ENCODE data around the gene MST1. TPM values are rescaled to one million over a fixed set of nuclear protein-coding genes. Genes with fewer than 3 reads are reported as not detected.

The MST1 gene
- total RNA-seq, 1 experiment from 2014 or later, result 5.4 TPM

GRCh38 chr3:49653621-49654020 is 35.7 kb downstream of the MST1 start:
- DNase-seq (ENCODE audit: low read depth, low spot score), result no peak
- in situ Hi-C loops (cut with HindIII; ENCODE audit: low pct_unique_long_range_greater_than_20kb, low sequenced_read_pairs), result no loop called here

GRCh38 chr3:49652903-49653415 is 36.3 kb downstream of the MST1 start:
- DNase-seq (ENCODE audit: low read depth, low spot score), result no peak
- in situ Hi-C loops (cut with HindIII; ENCODE audit: low pct_unique_long_range_greater_than_20kb, low sequenced_read_pairs), result no loop called here

GRCh38 chr3:49652218-49652902 is 36.9 kb downstream of the MST1 start:
- in situ Hi-C loops (cut with HindIII; ENCODE audit: low pct_unique_long_range_greater_than_20kb, low sequenced_read_pairs), result no loop called here
- no peak for DNase-seq (ENCODE audit: low read depth, low spot score)

GRCh38 chr3:49650637-49651036 is 38.6 kb downstream of the MST1 start:
- no peak for DNase-seq (ENCODE audit: low read depth, low spot score)
- in situ Hi-C loops (cut with HindIII; ENCODE audit: low pct_unique_long_range_greater_than_20kb, low sequenced_read_pairs), result no loop called here

- no peak for DNase-seq (ENCODE audit: low read depth, low spot score)
- in situ Hi-C loops (cut with HindIII; ENCODE audit: low pct_unique_long_range_greater_than_20kb, low sequenced_read_pairs), result no loop called here
These were observed 39.1 kb downstream of the MST1 start for GRCh38 chr3:49650177-49650576.

GRCh38 chr3:49649576-49649975 is 39.7 kb downstream of the MST1 start:
- no peak for DNase-seq (ENCODE audit: low read depth, low spot score)
- in situ Hi-C loops (cut with HindIII; ENCODE audit: low pct_unique_long_range_greater_than_20kb, low sequenced_read_pairs), result no loop called here

GRCh38 chr3:49648354-49649019 is 40.8 kb downstream of the MST1 start:
- no peak for DNase-seq (ENCODE audit: low read depth, low spot score)
- in situ Hi-C loops (cut with HindIII; ENCODE audit: low pct_unique_long_range_greater_than_20kb, low sequenced_read_pairs), result no loop called here

- DNase-seq (ENCODE audit: low read depth, low spot score), result no peak
- in situ Hi-C loops (cut with HindIII; ENCODE audit: low pct_unique_long_range_greater_than_20kb, low sequenced_read_pairs), result no loop called here
These were observed 41.5 kb downstream of the MST1 start for GRCh38 chr3:49647741-49648140.

- no peak for DNase-seq (ENCODE audit: low read depth, low spot score)
- in situ Hi-C loops (cut with HindIII; ENCODE audit: low pct_unique_long_range_greater_than_20kb, low sequenced_read_pairs), result no loop called here
These were observed 43.0 kb downstream of the MST1 start for GRCh38 chr3:49646236-49646635.

- in situ Hi-C loops (cut with HindIII; ENCODE audit: low pct_unique_long_range_greater_than_20kb, low sequenced_read_pairs), result no loop called here
- no peak for DNase-seq (ENCODE audit: low read depth, low spot score)
These were observed 44.6 kb downstream of the MST1 start for GRCh38 chr3:49644684-49645083.

GRCh38 chr3:49642708-49643145 is 46.5 kb downstream of the MST1 start:
- in situ Hi-C loops (cut with HindIII; ENCODE audit: low pct_unique_long_range_greater_than_20kb, low sequenced_read_pairs), result no loop called here
- DNase-seq (ENCODE audit: low read depth, low spot score), result no peak

- in situ Hi-C loops (cut with HindIII; ENCODE audit: low pct_unique_long_range_greater_than_20kb, low sequenced_read_pairs), result no loop called here
- DNase-seq (ENCODE audit: low read depth, low spot score), result no peak
These were observed 47.2 kb downstream of the MST1 start for GRCh38 chr3:49641921-49642707.

GRCh38 chr3:49641292-49641691 is 48.0 kb downstream of the MST1 start:
- in situ Hi-C loops (cut with HindIII; ENCODE audit: low pct_unique_long_range_greater_than_20kb, low sequenced_read_pairs), result no loop called here
- no peak for DNase-seq (ENCODE audit: low read depth, low spot score)

- in situ Hi-C loops (cut with HindIII; ENCODE audit: low pct_unique_long_range_greater_than_20kb, low sequenced_read_pairs), result no loop called here
- no peak for DNase-seq (ENCODE audit: low read depth, low spot score)
These were observed 49.7 kb downstream of the MST1 start for GRCh38 chr3:49639551-49639950.

- in situ Hi-C loops (cut with HindIII; ENCODE audit: low pct_unique_long_range_greater_than_20kb, low sequenced_read_pairs), result no loop called here
These were observed 50.8 kb downstream of the MST1 start for GRCh38 chr3:49638445-49638844.

GRCh38 chr3:49636883-49637609 is 52.2 kb downstream of the MST1 start:
- DNase-seq (ENCODE audit: low read depth, low spot score), result no peak

More at GRCh38 chr3:49638445-49638844, 50.8 kb downstream of the MST1 start:
- DNase-seq (ENCODE audit: low read depth, low spot score), result no peak

GRCh38 chr3:49634736-49635135 is 54.5 kb downstream of the MST1 start:
- in situ Hi-C loops (cut with HindIII; ENCODE audit: low pct_unique_long_range_greater_than_20kb, low sequenced_read_pairs), result no loop called here
- DNase-seq (ENCODE audit: low read depth, low spot score), result no peak

More at GRCh38 chr3:49636883-49637609, 52.2 kb downstream of the MST1 start:
- in situ Hi-C loops (cut with HindIII; ENCODE audit: low pct_unique_long_range_greater_than_20kb, low sequenced_read_pairs), result no loop called here
